HT-29 (cell line): ENCODE data around the gene KPNA1. TPM values are rescaled to one million over a fixed set of nuclear protein-coding genes. Genes with fewer than 3 reads are reported as not detected.
"Not testable (repeated sequence)": the region's sequence is repeated elsewhere in the genome, so short reads cannot be mapped to it uniquely, and the experiment has no call there.

Experiments
- DNase-seq: peaks from one replicate; pipeline ENCODE4 v3.0.0-alpha.2; 2015; ENCODE audit warnings: low spot score
- total RNA-seq: library from RNA; depleted of rRNA; stranded (reverse); fragments of >200 nt; shearing (Covaris generic); gene quantifications from 2 replicates; pipeline ENCODE4 v1.2.3, GENCODE V29; 2014

The KPNA1 gene
- total RNA-seq, 1 experiment from 2014 or later, result 26.9 TPM

GRCh38 chr3:122520861-122521260 lies 6.1 kb upstream of the KPNA1 start:
- DNase-seq, result no peak

- DNase-seq, result no peak
These were observed 5.0 kb upstream of the KPNA1 start for GRCh38 chr3:122519693-122520092.

GRCh38 chr3:122516846-122517360 lies 2.2 kb upstream of the KPNA1 start:
- DNase-seq, result no peak

- no peak for DNase-seq
These were observed 1.1 kb upstream of the KPNA1 start for GRCh38 chr3:122515870-122516269.

- no peak for DNase-seq
These were observed 305 bp upstream of the KPNA1 start for GRCh38 chr3:122515020-122515468.

- DNase-seq, result no peak
These were observed 1.2 kb downstream of the KPNA1 start for GRCh38 chr3:122513386-122514122.

- DNase-seq, result no peak
These were observed 2.5 kb downstream of the KPNA1 start for GRCh38 chr3:122512284-122512683.

GRCh38 chr3:122510878-122511535 lies 3.7 kb downstream of the KPNA1 start:
- no peak for DNase-seq

- not testable (repeated sequence) for DNase-seq
These were observed 5.8 kb downstream of the KPNA1 start for GRCh38 chr3:122508944-122509343.

- no peak for DNase-seq
These were observed 6.4 kb downstream of the KPNA1 start for GRCh38 chr3:122508135-122508914.

- DNase-seq, result no peak
These were observed 8.3 kb downstream of the KPNA1 start for GRCh38 chr3:122506450-122506849.

- DNase-seq, result no peak
These were observed 9.1 kb downstream of the KPNA1 start for GRCh38 chr3:122505676-122506075.

- DNase-seq, result no peak
These were observed 11.8 kb downstream of the KPNA1 start for GRCh38 chr3:122502941-122503340.

- no peak for DNase-seq
These were observed 12.6 kb downstream of the KPNA1 start for GRCh38 chr3:122502139-122502538.

GRCh38 chr3:122500964-122501363 lies 13.8 kb downstream of the KPNA1 start:
- not testable (repeated sequence) for DNase-seq

GRCh38 chr3:122498152-122498551 lies 16.6 kb downstream of the KPNA1 start:
- DNase-seq, result no peak

GRCh38 chr3:122497425-122497824 lies 17.3 kb downstream of the KPNA1 start:
- no peak for DNase-seq

GRCh38 chr3:122496508-122496907 lies 18.2 kb downstream of the KPNA1 start:
- no peak for DNase-seq

GRCh38 chr3:122493296-122493695 lies 21.4 kb downstream of the KPNA1 start:
- DNase-seq, result no peak

GRCh38 chr3:122488262-122488973 lies 26.3 kb downstream of the KPNA1 start:
- no peak for DNase-seq

- DNase-seq, result no peak
These were observed 29.8 kb downstream of the KPNA1 start for GRCh38 chr3:122484985-122485384.
